GM12892 (cell line): ENCODE results near the gene EID2B.

Experiments used
- DNase-seq: peaks from one replicate; pipeline ENCODE4 v3.0.0; 2011; ENCODE audit not compliant: insufficient read length
- FAIRE-seq: peaks from 2 replicates; lab custom pipeline; 2011; peaks lifted over from hg19 to GRCh38; lab: Jason Lieb, UNC
- POLR2A ChIP-seq: IDR thresholded peaks from 2 replicates; pipeline ENCODE4 v1.6.1; 2011; ENCODE audit warnings: low read depth, low read length, control low read depth
- POLR2AphosphoS5 ChIP-seq: IDR thresholded peaks from 2 replicates; pipeline ENCODE4 v1.6.1; 2011; ENCODE audit warnings: low read depth, low read length, control low read depth
- TAF1 ChIP-seq: IDR thresholded peaks from 2 replicates; pipeline ENCODE4 v1.6.1; 2011; ENCODE audit warnings: low read depth, mild to moderate bottlenecking, control low read depth, low read length, borderline replicate concordance

The EID2B gene

DNA sequence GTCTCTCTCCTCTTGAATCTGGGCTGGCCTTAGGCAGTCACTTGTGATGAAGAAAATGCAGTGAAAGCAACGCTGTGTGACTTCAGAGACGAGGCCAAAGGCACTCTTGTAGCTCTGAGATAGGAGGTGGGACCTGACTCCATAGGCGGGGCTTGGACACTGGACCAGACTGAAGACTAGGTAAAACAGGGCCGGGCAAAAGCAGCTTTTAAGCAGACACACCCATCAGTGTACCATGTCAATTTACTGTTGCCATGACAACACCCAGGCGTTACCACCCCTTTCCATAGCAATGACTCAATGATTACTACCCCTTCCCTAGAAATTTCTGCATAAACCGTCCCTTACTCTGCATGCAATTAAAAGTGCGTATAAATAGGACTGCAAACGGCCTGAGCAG is 13.9 kb upstream of the EID2B start:
- TF ChIP-seq TAF1, result no peak
- TF ChIP-seq POLR2AphosphoS5, result no peak
- TF ChIP-seq POLR2A, result no peak
- FAIRE-seq (no peak), DNase-seq (no peak)

DNA sequence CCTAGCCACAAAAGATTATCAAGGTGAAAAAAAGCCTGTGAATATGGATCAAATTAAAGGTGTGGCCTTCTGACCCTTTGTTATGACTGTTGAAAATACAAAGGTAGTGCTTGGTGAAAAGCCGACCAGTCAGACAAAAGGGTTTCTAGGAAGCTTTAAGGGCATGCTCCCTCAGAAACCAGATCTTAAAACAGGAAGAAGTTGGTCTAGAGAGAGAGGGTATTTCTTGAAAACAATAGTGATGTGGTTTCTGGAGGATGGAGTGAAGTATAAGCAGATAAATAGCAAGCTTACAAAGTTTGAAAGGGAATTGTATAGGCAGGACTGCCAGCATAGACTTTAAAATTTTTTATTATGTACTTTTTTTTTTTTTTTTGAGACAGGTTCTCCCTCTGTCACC is 12.3 kb upstream of the EID2B start:
- DNase-seq (no peak), FAIRE-seq (no peak)
- TF ChIP-seq TAF1, result no peak
- no peak for TF ChIP-seq POLR2A
- no peak for TF ChIP-seq POLR2AphosphoS5

DNA sequence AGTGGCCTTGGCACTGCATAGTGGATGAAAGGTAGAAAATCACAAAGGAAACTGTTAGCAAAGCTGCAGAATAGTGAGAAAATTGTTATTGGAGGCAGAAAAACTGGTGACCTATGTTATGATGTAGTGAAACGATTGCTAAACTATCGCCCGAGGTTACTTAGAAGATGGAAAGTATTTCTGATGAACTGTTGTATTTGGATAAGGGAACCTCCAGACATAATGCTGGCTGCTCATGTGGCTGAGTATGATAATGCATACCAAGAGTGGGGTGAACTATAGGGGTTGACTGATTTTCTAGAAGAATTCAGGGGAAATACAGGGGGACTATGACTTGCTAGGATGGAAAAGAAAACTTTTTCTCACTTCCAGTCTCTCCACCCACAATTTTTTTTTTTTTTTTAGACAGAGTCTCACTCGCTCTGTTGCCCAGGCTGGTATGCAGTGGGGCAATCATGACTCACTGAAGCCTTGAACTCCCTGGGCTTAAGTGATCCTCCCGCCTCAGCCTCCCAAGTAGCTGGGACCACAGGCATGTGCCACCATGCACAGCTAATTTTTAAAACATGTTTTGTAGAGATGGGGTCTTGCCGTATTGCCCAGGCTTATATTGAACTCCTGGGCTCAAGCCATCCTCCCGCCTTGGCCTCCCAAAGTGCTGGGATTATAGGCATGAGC is 11.7 kb upstream of the EID2B start:
- TF ChIP-seq TAF1 (no peak), POLR2AphosphoS5 (no peak), POLR2A (no peak)
- no peak for DNase-seq
- FAIRE-seq, result no peak

DNA sequence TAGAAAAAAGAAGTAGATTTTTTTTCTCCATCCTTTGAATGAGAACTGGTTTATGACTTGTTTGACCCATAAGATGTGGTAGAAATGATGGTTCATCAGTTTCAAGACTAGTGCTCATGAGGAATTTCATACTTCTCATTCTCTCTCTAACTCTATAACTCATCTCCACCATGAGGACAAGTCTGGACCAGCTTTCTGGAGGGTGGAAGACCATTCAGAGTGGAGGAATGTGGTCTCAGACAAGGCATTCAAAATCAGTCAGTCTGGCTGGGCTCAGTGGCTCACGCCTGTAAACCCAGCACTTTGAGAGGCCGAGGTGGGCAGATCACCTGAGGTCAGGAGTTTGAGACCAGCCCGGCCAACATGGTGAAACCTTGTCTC is 10.8 kb upstream of the EID2B start:
- no peak for FAIRE-seq
- DNase-seq, result no peak
- TF ChIP-seq POLR2AphosphoS5 (no peak), POLR2A (no peak), TAF1 (no peak)

DNA sequence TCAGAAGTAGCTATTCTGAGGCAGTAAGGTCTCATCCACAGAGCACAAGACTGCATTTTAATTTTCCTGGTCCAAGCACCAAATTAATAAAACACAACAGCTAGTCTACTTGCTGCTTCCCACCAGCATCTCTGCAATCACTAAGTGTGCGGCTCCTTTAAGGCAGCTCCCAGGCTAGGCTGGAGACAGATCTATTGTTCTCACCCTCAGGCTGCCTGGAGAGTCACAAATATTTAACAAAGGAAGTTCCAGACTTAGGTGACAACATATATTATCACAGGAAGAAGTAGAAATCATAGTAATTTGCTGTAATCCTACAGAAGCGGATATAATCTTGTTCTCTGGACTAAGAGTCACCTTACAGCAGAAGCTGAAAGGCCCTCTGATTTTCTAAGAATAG is 9.6 kb upstream of the EID2B start:
- TF ChIP-seq POLR2A, result no peak
- no peak for TF ChIP-seq TAF1
- no peak for TF ChIP-seq POLR2AphosphoS5
- no peak for DNase-seq
- FAIRE-seq, result peak; percentile 36

DNA sequence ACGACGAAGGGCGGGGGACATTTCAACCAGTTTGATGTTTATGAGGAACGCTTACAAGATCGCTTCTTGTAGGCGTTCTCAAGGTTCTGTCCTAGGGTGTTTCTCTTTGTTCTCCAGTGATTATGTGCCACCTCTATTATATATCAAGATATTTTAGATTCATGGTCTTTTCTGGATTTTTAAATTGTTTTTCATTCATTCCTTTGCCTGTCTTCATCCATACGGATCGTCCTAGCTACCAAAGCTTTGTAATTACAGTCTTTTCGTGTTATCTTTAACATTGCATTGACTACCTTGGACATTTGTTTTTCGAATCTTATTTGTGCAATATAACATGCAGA is 7.7 kb upstream of the EID2B start:
- DNase-seq (no peak), FAIRE-seq (peak; percentile 33)
- TF ChIP-seq TAF1, result no peak
- no peak for TF ChIP-seq POLR2AphosphoS5
- no peak for TF ChIP-seq POLR2A

DNA sequence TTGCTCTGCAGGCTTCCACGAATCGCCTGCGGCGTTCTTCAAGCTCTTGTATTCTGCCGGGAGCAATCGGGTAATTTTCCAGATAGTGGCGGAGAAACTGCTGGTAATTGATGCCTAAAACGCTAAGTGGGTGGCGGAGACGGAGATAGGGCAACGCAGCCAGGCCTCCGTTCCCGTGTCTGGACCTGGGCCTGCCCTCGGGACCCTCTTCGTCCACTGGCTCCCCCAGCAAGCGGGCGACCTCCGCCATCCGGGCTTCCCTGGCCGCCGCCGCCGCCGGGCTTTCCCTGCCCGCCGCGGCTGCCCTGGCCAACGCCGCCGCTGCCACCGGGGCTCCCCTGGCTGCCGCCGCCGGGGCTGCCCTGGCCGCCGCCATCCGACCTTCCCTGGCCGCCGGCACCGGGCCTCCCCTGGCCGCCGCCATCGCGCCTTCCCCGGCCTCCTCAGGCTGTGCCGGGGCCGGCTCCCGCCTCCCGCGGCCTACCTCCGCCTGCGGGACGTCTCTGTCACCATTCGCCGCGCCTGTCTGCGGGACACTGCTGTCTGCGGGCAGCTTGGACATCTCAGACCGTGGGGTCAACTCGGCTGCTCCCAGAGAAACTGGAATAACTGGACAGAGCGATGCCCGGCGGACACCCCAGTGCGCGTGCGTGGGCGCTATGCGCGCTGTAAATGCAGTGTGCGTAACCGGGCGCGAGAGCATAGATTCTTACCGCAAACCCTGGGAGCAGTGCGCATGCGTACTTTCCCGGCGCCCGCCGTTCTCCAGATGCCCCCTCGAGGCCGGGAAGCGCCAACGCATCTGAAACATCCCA is 7.1 kb upstream of the EID2B start, which contains the start of gene EID2:
Gene EID2 (minus strand): TSS at position 644 of the 815 bp plus-strand sequence. CDS start 82 bp downstream, at position 562.
- peak; percentile 78; the same call in 1 of the 2 replicates for TF ChIP-seq POLR2A
- TF ChIP-seq POLR2AphosphoS5, result peak; percentile 55; the same call in 1 of the 2 replicates
- 0 out of 2 replicates have a peak, but pooled peaks have one; percentile 8 for TF ChIP-seq TAF1
- DNase-seq (peak; percentile 83), FAIRE-seq (peak; percentile 99)

DNA sequence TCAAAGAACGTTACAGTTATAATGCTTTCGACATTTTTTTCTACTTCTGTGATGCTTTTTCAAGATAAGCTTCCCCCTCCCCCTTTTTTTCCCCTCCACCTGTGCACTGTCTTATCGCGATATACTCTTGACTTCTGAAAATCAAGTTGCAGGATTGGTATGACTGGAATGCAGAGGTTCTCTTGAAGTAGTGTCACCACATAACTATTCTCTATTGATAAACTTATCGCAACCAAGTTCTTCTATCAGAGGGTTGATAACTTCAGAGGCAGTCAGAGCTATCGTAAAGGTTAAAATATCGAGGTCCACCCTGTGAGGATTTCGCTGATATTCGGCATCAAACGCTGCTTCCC is 6.5 kb upstream of the EID2B start:
- FAIRE-seq, result peak; percentile 67
- TF ChIP-seq TAF1 (no peak), POLR2A (no peak), POLR2AphosphoS5 (no peak)
- no peak for DNase-seq

DNA sequence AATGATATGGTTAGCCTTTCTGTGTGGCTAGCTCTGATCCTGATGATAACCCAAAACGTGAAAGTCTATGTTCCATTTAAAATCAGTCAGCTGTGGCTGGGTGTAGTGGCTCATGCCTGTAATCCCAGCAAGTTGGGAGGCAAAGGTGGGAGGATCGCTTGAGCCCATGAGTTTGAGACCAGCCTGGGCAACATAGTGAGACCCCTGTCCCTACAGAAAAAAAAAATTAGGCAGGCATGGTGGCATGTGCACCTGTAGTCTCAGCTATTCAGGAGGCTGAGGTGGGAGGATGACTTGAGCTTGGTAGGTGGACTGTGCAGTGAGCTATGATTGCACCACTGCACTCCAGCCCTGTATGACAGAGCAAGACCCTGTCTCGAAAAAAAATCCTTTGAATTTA is 1.1 kb upstream of the EID2B start:
- TF ChIP-seq POLR2A, result no peak
- TF ChIP-seq POLR2AphosphoS5, result no peak
- DNase-seq (no peak), FAIRE-seq (no peak)

DNA sequence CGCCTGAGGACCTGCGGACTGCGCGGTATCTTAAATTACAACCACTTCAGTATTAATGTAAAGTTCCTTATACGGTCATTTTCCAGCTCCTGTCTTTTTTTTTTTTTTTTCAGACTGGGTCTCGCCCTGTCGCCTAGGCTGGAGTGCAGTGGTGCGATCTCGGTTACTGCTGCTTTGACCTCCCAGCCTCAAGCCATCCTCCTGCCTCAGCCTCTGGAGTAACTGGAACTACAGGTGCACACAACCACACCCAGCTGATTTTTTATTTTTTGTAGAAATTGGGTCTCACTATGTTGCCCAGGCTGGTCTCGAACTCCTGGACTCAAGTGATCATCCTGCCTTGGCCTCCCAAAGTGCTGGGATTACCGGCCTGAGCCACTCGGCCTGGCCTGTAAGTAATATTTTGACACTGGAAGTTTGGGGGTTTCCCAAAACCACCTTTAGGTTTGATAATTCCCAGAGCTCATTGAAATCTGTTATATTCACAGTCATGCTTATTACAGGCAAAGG is 406 bp upstream of the EID2B start:
- FAIRE-seq (no peak), DNase-seq (no peak)
- TF ChIP-seq TAF1 (no peak), POLR2A (no peak), POLR2AphosphoS5 (no peak)

DNA sequence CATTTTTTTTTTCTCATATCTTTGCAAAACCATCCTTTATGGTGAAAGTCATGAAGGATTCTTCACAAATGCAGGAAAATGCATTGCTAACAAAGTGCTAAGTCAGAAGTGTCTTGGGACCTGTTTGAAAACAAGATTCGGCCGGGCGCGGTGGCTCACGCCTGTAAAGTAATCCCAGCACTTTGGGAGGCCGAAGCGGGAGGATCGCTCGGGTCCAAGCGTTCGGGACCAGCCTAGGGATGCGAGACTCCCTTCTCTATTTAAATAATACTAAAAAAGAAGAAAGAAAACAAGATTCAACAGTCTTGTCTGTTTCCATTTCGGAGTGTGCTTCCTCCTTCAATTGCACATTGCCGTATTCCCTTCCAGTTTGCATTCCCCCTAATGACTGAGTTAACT is 819 bp downstream of the EID2B start:
- FAIRE-seq, result no peak
- DNase-seq, result no peak
- TF ChIP-seq POLR2A (no peak), POLR2AphosphoS5 (no peak; the same call in 1 of the 2 replicates), TAF1 (no peak)

DNA sequence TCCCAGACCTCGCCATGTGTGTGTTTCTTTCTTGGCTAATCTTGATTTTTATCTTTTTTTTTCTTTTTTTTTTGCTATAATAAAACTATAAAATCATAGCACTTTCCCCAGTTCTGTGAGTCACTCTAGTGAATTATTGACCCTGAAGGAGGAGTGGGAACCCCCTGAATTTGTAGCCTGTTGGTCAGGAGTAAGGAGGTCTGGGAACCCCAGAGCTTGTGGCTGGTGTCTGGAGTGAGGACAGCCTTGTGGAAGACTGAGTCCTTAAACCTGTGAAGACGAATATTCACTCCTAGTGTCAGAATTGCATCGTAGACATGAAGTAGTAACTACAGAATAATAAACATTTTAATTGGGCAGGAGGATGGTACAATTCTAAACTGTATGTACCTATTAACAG is 7.4 kb downstream of the EID2B start:
- FAIRE-seq, result no peak

DNA sequence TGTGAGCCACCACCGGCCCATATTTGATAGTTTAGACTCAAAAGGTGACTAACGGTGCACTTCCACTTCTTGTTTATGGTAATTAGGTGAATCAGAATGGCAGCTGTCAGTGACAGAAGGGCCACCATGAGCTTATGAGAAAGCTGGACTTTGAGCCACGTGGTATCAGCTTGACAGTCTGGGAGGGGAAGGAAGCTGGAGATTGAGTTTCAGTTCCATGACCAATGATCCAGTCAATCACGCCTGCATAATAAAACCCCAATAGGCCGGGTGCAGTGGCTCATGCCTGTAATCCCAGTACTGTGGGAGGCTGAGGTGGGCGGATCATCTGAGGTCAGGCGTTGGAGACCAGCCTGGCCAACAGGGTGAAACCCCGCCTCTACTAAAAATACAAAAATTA is 8.2 kb downstream of the EID2B start:
- FAIRE-seq (no peak), DNase-seq (no peak)
- TF ChIP-seq POLR2AphosphoS5, result no peak
- TF ChIP-seq POLR2A, result no peak
- TF ChIP-seq TAF1, result no peak

More for the DNA sequence above, 7.4 kb downstream of the EID2B start:
- TF ChIP-seq POLR2A, result no peak
- TF ChIP-seq POLR2AphosphoS5, result no peak
- no peak for TF ChIP-seq TAF1
- DNase-seq, result no peak
